Renal pelvis (tissue), 4 donors: ENCODE results near the gene TPCN1. TPM values are rescaled to one million over a fixed set of nuclear protein-coding genes. Genes with fewer than 3 reads are reported as not detected.
"Not testable (repeated sequence)": the region's sequence is repeated elsewhere in the genome, so short reads cannot be mapped to it uniquely, and the experiment has no call there.

Experiments
- DNase-seq: peaks from one replicate; pipeline ENCODE4 v3.0.0-alpha.2; 2013
- polyA plus RNA-seq, 3 donors: library from polyadenylated mRNA; unstranded; fragments of 120-200 nt; gene quantifications; one replicate each; pipeline ENCODE4 v1.2.1, GENCODE V29; 2013; ENCODE audit not compliant: insufficient read length in 3 of 3

TPCN1 gene
- polyA plus RNA-seq, 3 donors = 32.7 to 49.4 (median 47.8) TPM

DNA sequence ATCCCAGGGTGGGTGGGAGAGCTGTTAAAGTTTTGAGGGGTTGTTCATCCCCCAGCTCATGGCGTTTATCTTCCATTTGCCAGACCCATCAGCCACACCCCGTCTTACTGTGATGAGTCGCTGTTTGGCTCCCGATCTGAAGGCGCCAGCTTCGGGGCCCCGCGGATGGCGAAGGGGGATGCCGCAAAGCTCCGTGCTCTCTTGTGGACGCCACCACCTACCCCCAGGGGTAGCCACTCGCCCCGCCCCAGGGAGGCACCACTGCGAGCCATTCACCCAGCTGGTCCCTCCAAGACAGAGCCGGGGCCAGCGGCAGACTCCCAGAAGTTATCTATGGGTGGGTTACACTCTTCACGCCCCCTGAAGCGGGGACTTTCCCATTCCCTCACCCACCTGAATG is 30.0 kb upstream of the TPCN1 start:
- DNase-seq = no peak

GRCh38 chr12:113194971-113195391 is 26.3 kb upstream of the TPCN1 start:
- DNase-seq = peak; percentile 26

GRCh38 chr12:113195598-113195997 is 25.7 kb upstream of the TPCN1 start:
- no peak for DNase-seq

- no peak for DNase-seq
Observed at GRCh38 chr12:113196582-113196981, 24.7 kb upstream of the TPCN1 start.

DNA sequence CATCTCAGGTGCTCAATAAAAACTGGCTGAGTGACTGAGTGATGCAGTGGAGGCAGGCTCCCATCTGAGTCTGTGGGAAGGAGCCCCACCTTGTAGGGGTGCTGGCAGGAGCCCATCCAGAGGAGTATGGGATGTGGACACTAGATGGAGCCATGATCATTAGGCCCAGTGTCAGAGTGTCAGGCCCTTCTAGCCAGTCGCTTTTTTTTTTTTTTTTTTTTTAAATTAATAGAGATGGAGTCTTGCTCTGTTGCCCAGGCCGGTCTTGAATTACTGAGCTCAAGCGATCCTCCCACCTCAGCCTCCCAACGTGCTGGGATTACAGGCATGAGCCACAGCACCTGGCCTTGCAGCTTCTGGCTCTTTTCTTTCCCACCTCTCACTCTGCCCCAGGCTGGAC is 24.3 kb upstream of the TPCN1 start:
- peak; percentile 64 for DNase-seq

DNA sequence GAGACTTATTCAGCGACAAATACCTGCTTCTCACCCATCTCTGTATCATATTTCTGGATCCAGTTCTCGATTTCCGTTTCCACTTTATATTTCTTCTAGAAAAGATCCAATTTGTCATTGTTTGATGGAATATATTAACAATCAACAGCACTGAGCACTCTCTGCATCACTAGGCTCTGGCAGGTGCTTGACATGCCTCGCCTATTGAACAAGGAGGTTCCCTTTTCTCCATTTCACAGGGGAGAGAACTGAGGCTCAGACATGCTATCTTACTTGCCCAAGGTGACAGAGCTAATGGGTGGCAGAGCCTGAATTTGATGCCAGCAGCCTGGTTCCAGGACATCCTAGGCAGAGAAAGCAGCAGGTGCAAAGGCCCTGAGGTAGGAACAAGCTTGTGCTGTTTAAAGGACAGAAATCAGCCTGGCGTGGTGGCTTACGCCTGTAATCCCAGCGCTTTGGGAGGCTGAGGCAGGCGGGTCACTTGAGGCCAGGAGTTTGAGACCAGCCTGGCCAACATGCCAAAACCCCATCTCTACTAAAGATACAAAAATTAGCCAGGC is 23.7 kb upstream of the TPCN1 start:
- no peak for DNase-seq

GRCh38 chr12:113198296-113198695 is 23.0 kb upstream of the TPCN1 start:
- DNase-seq = no peak

DNA sequence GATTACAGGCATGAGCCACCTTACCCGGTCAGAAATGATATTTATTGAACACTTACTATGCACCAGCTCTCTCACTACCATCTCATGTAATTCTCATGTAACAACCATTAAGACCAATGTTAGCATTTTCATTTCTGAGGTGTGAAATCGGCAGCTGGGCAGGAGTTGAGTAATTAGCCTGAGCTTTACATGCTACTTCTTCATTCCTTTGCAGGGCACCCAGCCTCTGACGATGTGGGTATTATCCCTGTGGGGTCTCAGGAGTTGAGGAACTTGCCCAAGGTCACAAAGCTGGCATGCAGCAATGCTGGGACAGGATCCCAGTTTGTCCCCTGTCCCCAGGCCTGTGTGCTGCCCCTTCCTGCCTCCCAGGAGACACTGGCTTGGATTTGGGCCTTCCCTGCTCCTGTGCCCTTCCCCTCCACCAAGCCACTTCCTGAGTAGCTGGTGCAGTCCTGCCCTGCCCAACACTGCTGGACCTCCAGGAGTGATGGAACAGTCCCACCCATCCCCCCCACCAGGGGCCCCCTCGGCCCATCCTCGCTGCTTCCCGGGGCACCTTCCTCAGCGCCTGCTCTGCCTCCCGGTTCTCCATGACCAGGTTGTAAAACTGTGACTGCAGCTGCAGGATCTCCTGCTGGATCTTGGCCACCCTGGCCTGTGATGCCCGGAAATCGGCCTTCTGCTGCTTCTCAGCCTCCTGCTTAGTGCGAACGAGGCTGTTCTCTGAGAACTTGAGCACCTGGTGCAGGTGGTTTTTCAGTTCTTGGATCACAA is 21.1 kb upstream of the TPCN1 start:
- DNase-seq = no peak

DNA sequence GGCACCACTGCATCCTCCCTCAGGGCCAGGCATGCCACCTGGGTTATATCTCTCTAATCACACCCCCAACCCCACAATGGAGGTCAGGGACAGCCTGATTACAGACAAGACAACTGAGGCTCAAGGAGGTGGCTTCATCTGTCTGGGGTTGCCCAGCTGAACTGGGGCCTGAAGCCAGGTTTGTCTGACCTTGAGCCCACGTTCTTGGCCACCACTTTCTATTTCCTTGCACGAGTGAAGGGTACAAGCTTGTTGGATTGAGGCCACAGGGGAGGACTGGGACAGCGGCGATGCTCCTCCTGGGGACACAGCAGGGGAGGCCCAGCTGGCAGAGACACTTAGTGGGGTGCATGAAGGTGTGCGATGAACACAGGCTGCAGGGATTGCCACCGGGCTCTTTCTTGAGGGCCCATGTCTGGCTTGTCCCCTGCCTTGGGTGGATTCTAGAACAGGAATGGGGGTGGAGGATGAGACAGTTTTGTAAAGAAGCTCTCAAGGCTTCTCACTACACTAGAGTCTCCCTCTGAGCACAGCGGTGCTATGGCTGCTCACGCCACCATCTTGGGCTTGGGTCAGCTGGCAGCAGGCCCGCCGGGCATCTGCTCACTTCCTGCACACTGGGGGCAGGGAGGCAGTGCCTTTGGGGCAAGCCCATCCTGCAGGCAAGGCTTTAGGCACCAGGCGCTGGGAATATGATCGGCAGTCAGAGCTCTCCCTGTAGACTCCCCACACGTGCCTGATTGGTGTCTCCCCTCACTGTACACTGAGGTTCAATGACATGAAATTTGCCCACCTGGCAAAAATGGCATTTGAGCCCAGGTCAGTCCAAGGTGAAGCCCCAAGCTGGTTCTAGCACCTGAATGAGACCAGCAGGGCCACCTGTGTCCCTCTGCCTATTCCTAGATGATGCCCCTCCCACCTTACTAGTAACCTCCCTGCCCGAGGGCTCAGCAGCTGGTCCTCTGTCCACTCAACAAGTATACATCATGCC is 19.8 kb upstream of the TPCN1 start:
- no peak for DNase-seq

- no peak for DNase-seq
Observed at GRCh38 chr12:113202300-113203075, 18.8 kb upstream of the TPCN1 start.

DNA sequence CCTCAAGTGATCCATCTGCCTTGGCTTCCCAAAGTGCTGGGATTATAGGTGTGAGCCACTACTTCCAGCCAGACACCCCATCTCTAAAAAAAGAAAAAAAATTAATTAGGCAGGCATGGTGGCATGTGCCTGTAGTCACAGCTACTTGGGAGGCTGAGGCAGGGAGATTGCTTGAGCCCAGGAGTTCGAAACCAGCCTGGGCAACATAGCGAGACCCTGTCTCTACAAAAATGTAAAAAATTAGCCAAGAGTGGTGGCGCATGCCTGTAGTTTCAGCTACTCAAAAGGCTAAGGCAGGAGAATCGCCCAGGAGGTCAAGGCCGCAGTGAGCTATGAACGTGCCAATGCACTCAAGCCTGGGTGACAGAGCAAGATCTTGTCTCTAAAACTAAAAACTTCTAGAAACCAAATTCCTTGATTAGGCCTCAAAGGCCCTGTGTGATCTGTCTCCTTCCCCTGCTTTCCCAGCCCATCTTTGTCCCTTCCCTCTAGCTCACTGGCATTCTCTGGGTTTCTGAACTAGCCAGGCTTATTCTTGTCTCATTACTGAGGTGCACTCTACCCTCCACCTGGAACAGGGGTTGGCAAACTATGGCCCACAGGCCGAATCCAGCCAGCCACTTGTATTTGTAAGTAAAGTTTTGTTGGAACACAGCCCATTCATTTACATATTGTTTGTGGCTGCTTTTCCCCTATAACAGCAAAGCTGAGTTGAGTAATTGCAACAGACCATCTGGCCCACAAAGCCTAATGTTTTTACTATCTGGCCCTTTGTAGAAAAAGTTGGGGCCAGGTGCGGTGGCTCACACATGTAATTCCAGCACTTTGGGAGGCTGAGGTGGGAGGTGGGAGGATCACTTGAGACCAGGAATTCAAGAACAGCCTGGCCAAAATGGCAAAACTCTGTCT is 17.2 kb upstream of the TPCN1 start:
- DNase-seq = no peak

GRCh38 chr12:113204804-113205203 is 16.5 kb upstream of the TPCN1 start:
- DNase-seq = no peak

GRCh38 chr12:113206802-113207201 is 14.5 kb upstream of the TPCN1 start:
- DNase-seq = not testable (repeated sequence)

DNA sequence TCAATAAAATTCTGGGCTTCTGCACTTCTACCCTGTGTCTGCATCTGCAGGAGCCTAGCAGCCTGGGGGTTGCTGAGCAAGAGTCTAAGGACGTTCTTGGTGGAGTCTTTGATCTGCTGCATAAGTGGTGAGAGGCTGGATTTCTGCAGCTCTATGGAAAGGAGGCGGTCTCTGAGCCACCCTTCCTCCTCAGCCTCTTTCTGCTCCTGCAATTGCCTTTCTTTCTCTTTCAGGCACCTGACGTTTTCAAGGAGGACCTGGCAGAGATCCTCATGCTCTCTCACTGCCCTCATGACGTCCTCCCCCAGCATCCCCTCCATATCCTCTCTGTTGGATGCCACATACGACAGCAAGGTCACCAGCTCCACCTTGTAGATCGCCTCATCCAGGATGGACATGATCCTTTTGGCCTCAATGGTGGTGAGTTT is 13.6 kb upstream of the TPCN1 start:
- DNase-seq = no peak

DNA sequence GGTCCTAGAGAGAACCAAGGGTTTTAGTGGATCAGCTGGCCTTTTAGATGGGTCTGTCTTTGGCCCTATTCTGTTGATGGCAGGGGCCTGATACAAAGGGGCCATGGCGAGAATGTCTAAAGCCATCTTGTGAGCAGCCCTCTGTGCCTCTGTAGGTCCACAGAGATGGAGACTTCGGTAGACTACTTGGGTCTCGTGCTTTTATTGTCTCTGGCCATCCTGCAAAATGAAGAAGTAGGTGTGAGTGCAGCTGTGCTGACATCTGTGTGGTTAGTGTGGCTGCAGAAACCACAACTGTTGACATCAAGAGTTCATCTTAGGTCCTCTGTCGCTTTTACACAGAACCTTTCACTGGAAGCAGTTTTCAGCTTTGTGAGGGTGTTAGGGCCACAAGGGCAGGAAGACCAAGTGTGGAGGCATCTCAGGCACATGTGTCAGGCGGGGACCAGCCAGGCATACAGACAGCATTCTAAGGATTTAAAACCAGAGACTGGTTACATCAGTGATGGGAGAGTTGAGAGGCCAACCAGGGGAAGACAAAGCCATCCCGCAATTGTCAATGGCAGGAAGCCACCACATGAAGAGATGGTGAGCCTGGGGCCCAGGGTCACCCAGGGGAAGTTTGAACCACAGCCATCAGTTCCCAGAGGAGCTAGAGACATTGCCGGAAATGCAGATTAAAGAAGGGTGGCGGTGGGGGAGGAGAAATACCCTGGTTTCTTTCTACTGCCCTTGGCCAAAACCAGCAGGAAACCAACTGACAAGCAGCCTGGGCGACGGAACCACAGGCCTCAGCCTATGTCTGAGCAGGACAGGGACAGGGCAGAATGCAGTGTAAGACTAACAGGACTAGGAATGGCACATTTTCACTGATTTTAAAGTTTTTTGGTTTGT is 13.0 kb upstream of the TPCN1 start:
- DNase-seq = no peak

GRCh38 chr12:113211160-113211559 is 10.1 kb upstream of the TPCN1 start:
- no peak for DNase-seq

DNA sequence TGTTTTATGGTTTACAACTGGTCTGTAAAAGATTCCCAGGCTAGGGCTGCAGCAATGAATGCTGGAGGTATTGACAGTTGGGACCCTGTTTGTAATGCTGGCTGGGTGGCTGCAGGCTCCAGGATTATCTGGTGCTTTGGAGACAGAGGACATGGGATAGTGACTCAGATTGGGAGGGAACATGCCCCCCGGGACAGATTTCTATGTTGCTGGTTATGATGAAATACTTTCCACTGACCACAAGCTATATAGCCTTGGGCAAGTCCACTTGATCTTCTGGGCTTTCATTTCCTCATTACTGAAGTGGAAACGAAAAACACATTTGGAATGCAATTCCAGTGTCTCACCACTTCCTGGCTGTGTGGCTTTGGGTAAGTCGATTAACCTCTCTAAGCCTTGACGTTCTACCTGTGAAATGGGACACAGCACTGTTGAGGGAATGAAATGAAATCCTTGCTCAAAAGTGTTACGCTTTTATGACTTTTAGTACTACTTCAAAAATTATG is 6.3 kb upstream of the TPCN1 start:
- no peak for DNase-seq

GRCh38 chr12:113216027-113216426 is 5.2 kb upstream of the TPCN1 start:
- no peak for DNase-seq

DNA sequence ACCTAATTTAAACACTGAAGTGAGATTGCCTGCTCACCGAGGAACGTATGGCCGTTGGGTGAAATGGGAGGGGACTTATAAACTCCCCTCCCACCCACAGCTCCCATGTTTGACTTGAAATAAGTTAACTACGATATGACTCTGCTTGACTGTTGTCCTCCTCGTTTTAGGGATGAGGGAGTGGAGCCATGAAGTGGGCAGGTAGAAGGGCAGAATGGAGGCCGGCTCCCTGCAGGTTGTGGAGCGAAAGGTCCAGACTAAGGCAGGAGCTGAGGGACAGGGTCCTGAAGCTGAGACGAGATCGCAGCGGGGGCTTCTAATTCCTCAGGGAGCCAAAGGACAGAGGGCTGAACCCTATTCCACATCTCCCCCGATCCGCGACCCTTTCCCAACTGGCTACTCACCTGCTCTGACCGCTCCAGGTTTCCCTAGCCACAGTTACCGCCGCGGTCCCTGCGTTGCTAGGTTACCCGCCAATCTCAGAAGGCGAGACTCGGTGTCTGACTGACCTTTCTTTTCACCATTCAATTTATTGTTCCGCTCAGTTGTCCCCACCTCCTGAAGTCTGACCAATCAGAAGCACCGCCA is 577 bp upstream of the TPCN1 start:
- DNase-seq = no peak
